Measurements from ENCODE around the gene GNAS-AS1. TPM values are rescaled to one million over a fixed set of nuclear protein-coding genes. Genes with fewer than 3 reads are reported as not detected.
A peak's percentile ranks its signal among the peaks of the same experiment; 100 is the strongest.
"Not testable (repeated sequence)": the region's sequence is repeated elsewhere in the genome, so short reads cannot be mapped to it uniquely, and the experiment has no call there.

Gene GNAS-AS1
- total RNA-seq, 6 experiments from 2014 or later, result 1.0 to 1.5 (median 1.3) TPM

- peaks cover 16% of the 10 kb centered on the region for H3K36me3 Mint-ChIP-seq (ENCODE audit: low read depth)
- H3K4me3 Mint-ChIP-seq, result no peak overlapping the region
- H3K9me3 Mint-ChIP-seq, result peaks cover 6% of the 10 kb centered on the region; the same call in 1 of the 2 replicates
- no peak overlapping the region for H3K27ac Mint-ChIP-seq
- H3K4me1 Mint-ChIP-seq (ENCODE audit: low read depth), result peaks cover 15% of the 10 kb centered on the region
- TF ChIP-seq CTCF (IDR thresholded peaks at IDR 0.05), result no peak
- DNase-seq, result no peak
- H3K27me3 Mint-ChIP-seq (ENCODE audit: insufficient read depth), result peaks cover 24% of the 10 kb centered on the region
Observed at GRCh38 chr20:58822748-58823730, 27.7 kb downstream of the GNAS-AS1 start.

- H3K27ac Mint-ChIP-seq, result no peak overlapping the region
Observed at GRCh38 chr20:58822149-58822548, 28.6 kb downstream of the GNAS-AS1 start.

GRCh38 chr20:58820515-58820914 lies 30.2 kb downstream of the GNAS-AS1 start:
- not testable (repeated sequence) for DNase-seq, H3K27ac Mint-ChIP-seq, H3K4me3 Mint-ChIP-seq, H3K9me3 Mint-ChIP-seq
- H3K4me1 Mint-ChIP-seq (ENCODE audit: low read depth), result peaks cover 16% of the 10 kb centered on the region
- H3K36me3 Mint-ChIP-seq (ENCODE audit: low read depth), result peaks cover 21% of the 10 kb centered on the region
- peaks cover 25% of the 10 kb centered on the region for H3K27me3 Mint-ChIP-seq (ENCODE audit: insufficient read depth)

More at GRCh38 chr20:58822149-58822548, 28.6 kb downstream of the GNAS-AS1 start:
- no peak for DNase-seq
- H3K4me1 Mint-ChIP-seq (ENCODE audit: low read depth), result peaks cover 16% of the 10 kb centered on the region
- peaks cover 6% of the 10 kb centered on the region; the same call in 1 of the 2 replicates for H3K9me3 Mint-ChIP-seq
- H3K4me3 Mint-ChIP-seq, result no peak overlapping the region
- peaks cover 24% of the 10 kb centered on the region for H3K27me3 Mint-ChIP-seq (ENCODE audit: insufficient read depth)
- TF ChIP-seq CTCF (IDR thresholded peaks at IDR 0.05), result no peak
- peaks cover 16% of the 10 kb centered on the region for H3K36me3 Mint-ChIP-seq (ENCODE audit: low read depth)

- Mint-ChIP-seq H3K36me3 (ENCODE audit: low read depth) (peaks cover 21% of the 10 kb centered on the region), H3K9me3 (peaks cover 6% of the 10 kb centered on the region; the same call in 1 of the 2 replicates), H3K27ac (no peak overlapping the region), H3K4me3 (no peak overlapping the region), H3K4me1 (ENCODE audit: low read depth) (peaks cover 16% of the 10 kb centered on the region), H3K27me3 (ENCODE audit: insufficient read depth) (peaks cover 25% of the 10 kb centered on the region)
- no peak for TF ChIP-seq CTCF (IDR thresholded peaks at IDR 0.05)
- DNase-seq, result no peak
Observed at GRCh38 chr20:58819921-58820320, 30.8 kb downstream of the GNAS-AS1 start.

- DNase-seq, result peak; percentile 97
- peaks cover 18% of the 10 kb centered on the region for H3K27me3 Mint-ChIP-seq (ENCODE audit: insufficient read depth)
Observed at GRCh38 chr20:58818586-58819285, 32.0 kb downstream of the GNAS-AS1 start.

More at GRCh38 chr20:58818586-58819285, 32.0 kb downstream of the GNAS-AS1 start:
- TF ChIP-seq CTCF (IDR thresholded peaks at IDR 0.05), result no peak
- peaks cover 16% of the 10 kb centered on the region for H3K4me1 Mint-ChIP-seq (ENCODE audit: low read depth)
- peaks cover 6% of the 10 kb centered on the region; the same call in 1 of the 2 replicates for H3K9me3 Mint-ChIP-seq
- H3K4me3 Mint-ChIP-seq, result peak overlapping the region; percentile 26
- H3K36me3 Mint-ChIP-seq (ENCODE audit: low read depth), result peaks cover 21% of the 10 kb centered on the region
- H3K27ac Mint-ChIP-seq, result peak overlapping the region; percentile 67
